IMR-90 (cell line): ENCODE measurements around the gene ACTR3C. TPM values are rescaled to one million over a fixed set of nuclear protein-coding genes. Genes with fewer than 3 reads are reported as not detected.

ENCODE experiments used
- ATAC-seq: fragments of 200-7000 bp; cut with Tn5 transposase; 2 replicates; pipeline ENCODE4 v1.9.1; 2020; ENCODE audit warnings: low read depth, mild to moderate bottlenecking, moderate library complexity
- BruUV-seq: library from RNA; stranded (reverse); fragments of 400-500 nt; replicated peaks from 2 replicates; lab custom pipeline; 2021; lab: Mats Ljungman, UMichigan
- CTCF ChIA-PET: fragments of 300-600 bp; formaldehyde crosslinking; extraction: SDS; loops from one replicate; lab custom pipeline; 2021; ENCODE audit warnings: antibody characterized with exemption; lab: Yijun Ruan, JAX
- POLR2A ChIA-PET: fragments of 300-600 bp; sonication (Branson Sonifier 250); formaldehyde crosslinking; loops from one replicate; lab custom pipeline; 2022; ENCODE audit warnings: antibody characterized with exemption; ENCODE audit not compliant: unreplicated experiment; lab: Charles Lee
- DNase-seq: peaks from one replicate; pipeline ENCODE4 v3.0.0; 2013
- H2AFZ ChIP-seq: replicated peaks from 2 replicates; pipeline ENCODE3; 2013; ENCODE audit warnings: low read length, mild to moderate bottlenecking; ENCODE audit not compliant: poor library complexity
- H2AK5ac ChIP-seq: 2 replicates; pipeline ENCODE4 v1.6.1; 2013; ENCODE audit warnings: low read depth, low read length, inconsistent platforms
- H2AK9ac ChIP-seq: replicated peaks from 2 replicates; pipeline ENCODE3; 2013; ENCODE audit warnings: mild to moderate bottlenecking, low read depth, low read length, moderate library complexity; ENCODE audit not compliant: poor library complexity
- H2BK120ac ChIP-seq: 2 replicates; pipeline ENCODE4 v1.6.1; 2013; ENCODE audit warnings: low read depth, low read length, inconsistent platforms
- H2BK15ac ChIP-seq: 3 replicates; pipeline ENCODE4 v1.6.1; 2013; ENCODE audit warnings: low read depth, low read length, inconsistent platforms
- H2BK20ac ChIP-seq: 2 replicates; pipeline ENCODE4 v1.6.1; 2013; ENCODE audit warnings: low read depth, mild to moderate bottlenecking, inconsistent platforms, low read length, moderate library complexity
- H2BK5ac ChIP-seq: 2 replicates; pipeline ENCODE4 v1.6.1; 2013; ENCODE audit warnings: mild to moderate bottlenecking, low read depth, low read length, inconsistent platforms; ENCODE audit not compliant: poor library complexity, severe bottlenecking
- H3K14ac ChIP-seq: replicated peaks from 2 replicates; pipeline ENCODE4 v1.6.1; 2013; ENCODE audit warnings: low read depth, low read length, inconsistent platforms
- H3K18ac ChIP-seq: 2 replicates; pipeline ENCODE4 v1.6.1; 2013; ENCODE audit warnings: low read depth, low read length, control low read depth
- H3K23ac ChIP-seq: 2 replicates; pipeline ENCODE4 v1.6.1; 2013; ENCODE audit warnings: low read depth, low read length, inconsistent platforms
- H3K27ac ChIP-seq: 2 replicates; pipeline ENCODE4 v1.5.1; 2013; ENCODE audit warnings: mild to moderate bottlenecking, control low read depth, low read length; ENCODE audit not compliant: insufficient read depth
- H3K27me3 ChIP-seq: 2 replicates; pipeline ENCODE4 v1.6.1; 2013; ENCODE audit warnings: low read length; ENCODE audit not compliant: control insufficient read depth, insufficient read depth
- H3K36me3 ChIP-seq: 2 replicates; pipeline ENCODE4 v1.6.1; 2013; ENCODE audit warnings: low read length, mixed read lengths; ENCODE audit not compliant: control insufficient read depth, insufficient read depth
- H3K4ac ChIP-seq: 2 replicates; pipeline ENCODE4 v1.6.1; 2013; ENCODE audit warnings: low read depth, low read length, inconsistent platforms
- H3K4me1 ChIP-seq: 2 replicates; pipeline ENCODE4 v1.6.1; 2013; ENCODE audit warnings: low read length, mixed read lengths; ENCODE audit not compliant: control insufficient read depth, insufficient read depth
- H3K4me2 ChIP-seq: 2 replicates; pipeline ENCODE4 v1.6.1; 2013; ENCODE audit warnings: low read depth, mild to moderate bottlenecking, control low read depth, low read length, moderate library complexity
- H3K4me3 ChIP-seq: 2 replicates; pipeline ENCODE4 v1.5.1; 2013; ENCODE audit warnings: low read depth, mild to moderate bottlenecking, control low read depth, low read length, moderate library complexity; ENCODE audit not compliant: insufficient read depth
- H3K56ac ChIP-seq: 2 replicates; pipeline ENCODE4 v1.6.1; 2013; ENCODE audit warnings: low read length, inconsistent platforms; ENCODE audit not compliant: insufficient read depth; ENCODE audit errors: extremely low read depth
- H3K79me1 ChIP-seq, 2 experiments: 2 replicates each; pipeline ENCODE4 v1.6.1; 2013; ENCODE audit warnings: low read length in 2 of 2, inconsistent platforms in 1 of 2, low read depth in 1 of 2
- H3K9ac ChIP-seq: 2 replicates; pipeline ENCODE4 v1.6.1; 2013; ENCODE audit warnings: low read depth, low read length, control low read depth
- H3K9me1 ChIP-seq: 2 replicates; pipeline ENCODE4 v1.6.1; 2013; ENCODE audit warnings: low read length, inconsistent platforms; ENCODE audit not compliant: insufficient read depth
- H3K9me3 ChIP-seq: 2 replicates; pipeline ENCODE4 v1.6.1; 2013; ENCODE audit warnings: low read length; ENCODE audit not compliant: control insufficient read depth, insufficient read depth
- H4K20me1 ChIP-seq: 2 replicates; pipeline ENCODE4 v1.6.1; 2013; ENCODE audit warnings: low read length, inconsistent platforms; ENCODE audit not compliant: insufficient read depth
- H4K5ac ChIP-seq: 2 replicates; pipeline ENCODE4 v1.6.1; 2013; ENCODE audit warnings: mild to moderate bottlenecking, low read depth, low read length, control low read depth
- H4K8ac ChIP-seq, 2 experiments: 2 replicates each; pipeline ENCODE4 v1.6.1; 2013; ENCODE audit warnings: low read depth in 2 of 2, low read length in 2 of 2, control low read depth in 1 of 2, inconsistent platforms in 1 of 2
- H4K91ac ChIP-seq: 2 replicates; pipeline ENCODE4 v1.6.1; 2013; ENCODE audit warnings: low read depth, low read length, inconsistent platforms; ENCODE audit not compliant: insufficient read depth
- CHD1 ChIP-seq: IDR thresholded peaks from 2 replicates; pipeline ENCODE4 v1.6.1; 2012; ENCODE audit warnings: low read depth, low read length, improper control_type of control experiment
- ELK1 ChIP-seq: fragments of 150-350 bp; IDR thresholded peaks from 2 replicates; pipeline ENCODE4 v1.6.1; 2016; ENCODE audit warnings: low read depth, mild to moderate bottlenecking, low read length, moderate library complexity, borderline replicate concordance
- MAFK ChIP-seq: IDR thresholded peaks from 2 replicates; pipeline ENCODE4 v1.6.1; 2012; ENCODE audit warnings: low read depth, low read length, improper control_type of control experiment
- MAZ ChIP-seq: IDR thresholded peaks from 2 replicates; pipeline ENCODE4 v1.6.1; 2012; ENCODE audit warnings: low read depth, mild to moderate bottlenecking, low read length, improper control_type of control experiment, moderate library complexity, borderline replicate concordance
- MXI1 ChIP-seq: IDR thresholded peaks from 2 replicates; pipeline ENCODE4 v1.6.1; 2012; ENCODE audit warnings: low read depth, mild to moderate bottlenecking, low read length, moderate library complexity, borderline replicate concordance
- POLR2A ChIP-seq: IDR thresholded peaks from 2 replicates; pipeline ENCODE4 v1.6.1; 2012; ENCODE audit warnings: mild to moderate bottlenecking, low read depth, low read length
- RAD21 ChIP-seq: IDR thresholded peaks from 2 replicates; pipeline ENCODE4 v1.6.1; 2012; ENCODE audit warnings: low read length, improper control_type of control experiment
- RCOR1 ChIP-seq: IDR thresholded peaks from 2 replicates; pipeline ENCODE4 v1.6.1; 2012; ENCODE audit warnings: mild to moderate bottlenecking, low read length, improper control_type of control experiment; ENCODE audit not compliant: insufficient replicate concordance
- USF2 ChIP-seq: fragments of 150-350 bp; IDR thresholded peaks from 2 replicates; pipeline ENCODE4 v1.6.1; 2017; ENCODE audit warnings: mild to moderate bottlenecking, antibody characterized with exemption, low read length, low read depth
- WGBS, 2 experiments: methylation state at CpG; one replicate each; pipeline versions ENCODE4 v1.1.5 to v1.1.7; 2013; ENCODE audit warnings: missing lambda C conversion rate in 2 of 2; ENCODE audit not compliant: insufficient read length in 1 of 2; ENCODE audit errors: extremely low coverage in 2 of 2; 5-methylcytosine and 5-hydroxymethylcytosine counted together
- dilution Hi-C: fragments of 300-500 bp; cut with HindIII; formaldehyde crosslinking; loops from one replicate; pipeline ENCODE4 v1.14.3; 2018; ENCODE audit warnings: low sequenced_read_pairs; ENCODE audit not compliant: unreplicated experiment
- in situ Hi-C: fragments of 300-500 bp; cut with MboI; formaldehyde crosslinking; loops from 3 replicates; pipeline ENCODE4 v1.14.3; 2019; ENCODE audit warnings: low sequenced_read_pairs, inconsistent platforms, mixed read lengths
- intact Hi-C: fragments of 100-400 bp; cut with micrococcal nuclease; formaldehyde crosslinking; loops from 2 replicates; pipeline ENCODE4 v1.10.0; 2022
- polyA plus RNA-seq, 3 experiments: library from polyadenylated mRNA; depleted of rRNA; stranded (reverse); fragments of >200 nt; gene quantifications; 2 replicates each; pipeline ENCODE4 v1.2.3, GENCODE V29; 2012; ENCODE audit warnings: low replicate concordance in 1 of 3
- total RNA-seq: library from RNA; depleted of rRNA; stranded (reverse); fragments of >200 nt; gene quantifications from 2 replicates; pipeline ENCODE4 v1.2.3, GENCODE V29; 2012

Gene ACTR3C
- total and polyA plus RNA-seq, 2 of the 4 experiments (the other 2 are of a cell fraction) = not detected

- POLR2A ChIA-PET = no interaction called here
- Histone ChIP-seq H3K4ac (no peak overlapping the region), H3K4me1 (peaks cover 2% of the 10 kb centered on the region; the same call in 1 of the 2 replicates), H2BK120ac (no peak overlapping the region), H4K5ac (no peak overlapping the region), H3K27me3 (peaks cover 2% of the 10 kb centered on the region; the same call in 1 of the 2 replicates), H4K8ac (no peak overlapping the region), H3K56ac (no peak overlapping the region), H3K23ac (no peak overlapping the region), H3K27ac (no peak overlapping the region), H3K18ac (no peak overlapping the region), H2BK5ac (no peak overlapping the region), H3K9ac (no peak overlapping the region), H3K14ac (no peak overlapping the region), H3K36me3 (no peaks in the 10 kb centered on the region), H3K4me3 (no peak overlapping the region), H2BK20ac (no peak overlapping the region), H2AK5ac (no peak overlapping the region), H2BK15ac (no peak overlapping the region), H4K91ac (no peak overlapping the region), H2AFZ (no peak overlapping the region), H3K79me1 (no peaks in the 10 kb centered on the region; a peak in 1 of 4 replicates), H2AK9ac (no peak overlapping the region), H3K4me2 (no peak overlapping the region), H3K9me3 (no peaks in the 10 kb centered on the region), H4K20me1 (no peaks in the 10 kb centered on the region), H3K9me1 (no peaks in the 10 kb centered on the region; the same call in 1 of the 2 replicates)
- BruUV-seq = no TSS peak
- intact Hi-C loops (no loop called here), dilution Hi-C loops (no loop called here), in situ Hi-C loops (no loop called here)
- TF ChIP-seq USF2 (no peak), CHD1 (no peak), RAD21 (no peak), MXI1 (no peak), POLR2A (no peak), MAFK (no peak), MAZ (no peak), RCOR1 (no peak), ELK1 (no peak)
- DNase-seq (no peak), ATAC-seq (no peak)
- 90% methylated on average over 3 of the region's 5 CpGs; no CpG with 5 or more reads in 1 of the 2 experiments for WGBS, 2 experiments
- CTCF ChIA-PET = no interaction called here
Observed at GRCh38 chr7:150363872-150364271, 40.5 kb upstream of the ACTR3C start.
